ENCODE measurements around the gene CD84.

DNA sequence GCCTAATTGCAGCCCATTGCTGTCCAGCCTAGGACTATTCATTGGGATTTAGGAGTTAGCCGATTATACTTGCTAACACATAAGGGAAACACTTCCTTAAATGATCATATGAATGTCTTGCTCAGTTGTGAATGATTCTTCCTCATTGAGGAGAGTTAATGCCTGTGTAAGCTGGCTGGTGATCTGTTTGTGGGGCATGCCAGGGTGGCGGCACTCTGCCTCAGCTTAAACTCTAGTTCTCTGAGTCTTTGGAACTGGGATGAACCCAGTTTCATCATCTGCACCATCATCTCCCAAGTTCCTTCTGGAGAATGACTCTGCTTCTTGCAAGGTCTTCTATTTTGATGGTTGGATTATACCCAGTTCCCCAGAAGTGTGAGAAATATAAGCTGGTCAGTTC lies 32.4 kb downstream of the CD84 start:
- peak in 1 of 2 donors; percentile 48 for TF ChIP-seq EP300 (IDR thresholded peaks at IDR 0.05)
- TF ChIP-seq CTCF (IDR thresholded peaks at IDR 0.05): no peak
- TF ChIP-seq POLR2A (IDR thresholded peaks at IDR 0.05): no peak
